ENCODE data around the gene PIK3CG.

GRCh38 chr7:106867641-106868351 is 2.7 kb downstream of the PIK3CG start:
- no peak for TF ChIP-seq POLR2AphosphoS5 (IDR thresholded peaks at IDR 0.05; ENCODE audit: low read length)
- no peak for TF ChIP-seq POLR2A (IDR thresholded peaks at IDR 0.05; ENCODE audit: low read depth, low read length)
- no peak for TF ChIP-seq BACH1 (IDR thresholded peaks at IDR 0.05; ENCODE audit: borderline replicate concordance)
- no peak for TF ChIP-seq ATF7 (IDR thresholded peaks at IDR 0.05; ENCODE audit: low read depth)
